Measurements from ENCODE around the gene REEP3.
A peak's percentile ranks its signal among the peaks of the same experiment; 100 is the strongest.
"Not testable (repeated sequence)": the region's sequence is repeated elsewhere in the genome, so short reads cannot be mapped to it uniquely, and the experiment has no call there.

The REEP3 gene

GRCh38 chr10:63630085-63630930 lies 109.1 kb downstream of the REEP3 start:
- DNase-seq (ENCODE audit: low read depth in 2 of 2): peak; percentile 51 to 64

- no peak for DNase-seq (ENCODE audit: low read depth in 2 of 2)
Measured at GRCh38 chr10:63630931-63631680, 109.9 kb downstream of the REEP3 start.

- no peak for DNase-seq (ENCODE audit: low read depth in 2 of 2)
Measured at GRCh38 chr10:63631991-63632390, 110.8 kb downstream of the REEP3 start.

GRCh38 chr10:63633677-63634487 lies 112.7 kb downstream of the REEP3 start:
- DNase-seq (ENCODE audit: low read depth in 2 of 2): no peak

GRCh38 chr10:63634488-63635065 lies 113.4 kb downstream of the REEP3 start:
- DNase-seq (ENCODE audit: low read depth in 2 of 2): no peak

- no peak for DNase-seq (ENCODE audit: low read depth in 2 of 2)
Measured at GRCh38 chr10:63636812-63637211, 115.6 kb downstream of the REEP3 start.

GRCh38 chr10:63637901-63638327 lies 116.7 kb downstream of the REEP3 start:
- DNase-seq (ENCODE audit: low read depth in 2 of 2): no peak

GRCh38 chr10:63641366-63641765 lies 120.2 kb downstream of the REEP3 start:
- no peak for DNase-seq (ENCODE audit: low read depth in 2 of 2)

- DNase-seq (ENCODE audit: low read depth in 2 of 2): no peak
Measured at GRCh38 chr10:63641799-63642198, 120.6 kb downstream of the REEP3 start.

GRCh38 chr10:63642808-63643207 lies 121.6 kb downstream of the REEP3 start:
- DNase-seq (ENCODE audit: low read depth in 2 of 2): no peak

- DNase-seq (ENCODE audit: low read depth in 2 of 2): no peak
Measured at GRCh38 chr10:63644418-63645142, 123.4 kb downstream of the REEP3 start.

- no peak for DNase-seq (ENCODE audit: low read depth in 2 of 2)
Measured at GRCh38 chr10:63645195-63645594, 124.0 kb downstream of the REEP3 start.

GRCh38 chr10:63646491-63646890 lies 125.3 kb downstream of the REEP3 start:
- no peak for DNase-seq (ENCODE audit: low read depth in 2 of 2)

GRCh38 chr10:63651864-63652263 lies 130.7 kb downstream of the REEP3 start:
- no peak for DNase-seq (ENCODE audit: low read depth in 2 of 2)

GRCh38 chr10:63653747-63654146 lies 132.5 kb downstream of the REEP3 start:
- no peak for DNase-seq (ENCODE audit: low read depth in 2 of 2)

GRCh38 chr10:63657761-63658160 lies 136.6 kb downstream of the REEP3 start:
- DNase-seq (ENCODE audit: low read depth in 2 of 2): no peak

- DNase-seq (ENCODE audit: low read depth in 2 of 2): not testable (repeated sequence)
Measured at GRCh38 chr10:63660941-63661340, 139.7 kb downstream of the REEP3 start.

- DNase-seq (ENCODE audit: low read depth in 2 of 2): no peak
Measured at GRCh38 chr10:63661347-63661746, 140.1 kb downstream of the REEP3 start.

GRCh38 chr10:63664341-63664885 lies 143.2 kb downstream of the REEP3 start:
- DNase-seq (ENCODE audit: low read depth in 2 of 2): no peak

- not testable (repeated sequence) for DNase-seq (ENCODE audit: low read depth in 2 of 2)
Measured at GRCh38 chr10:63665006-63665580, 143.9 kb downstream of the REEP3 start.
